Measurements from ENCODE around the gene SIL1. TPM values are rescaled to one million over a fixed set of nuclear protein-coding genes. Genes with fewer than 3 reads are reported as not detected.
"Not testable (repeated sequence)": the region's sequence is repeated elsewhere in the genome, so short reads cannot be mapped to it uniquely, and the experiment has no call there.

SIL1 gene
- total RNA-seq, 1 donor from 2014 or later, result 29.9 TPM

GRCh38 chr5:139040081-139040480 is 158.1 kb downstream of the SIL1 start:
- no peak overlapping the region for H3K4me3 ChIP-seq (ENCODE audit: low read depth, low read length)
- H3K27me3 ChIP-seq (ENCODE audit: control insufficient read depth, insufficient read depth, low read length), result no peaks in the 10 kb centered on the region
- TF ChIP-seq CTCF (IDR thresholded peaks at IDR 0.05; ENCODE audit: insufficient read depth, low read length, poor library complexity, severe bottlenecking), result no peak
- no peaks in the 10 kb centered on the region for H3K36me3 ChIP-seq (ENCODE audit: control insufficient read depth, insufficient read depth, low read length)
- no peak for DNase-seq (ENCODE audit: low read depth)

- TF ChIP-seq CTCF (IDR thresholded peaks at IDR 0.05; ENCODE audit: insufficient read depth, low read length, poor library complexity, severe bottlenecking), result peak; percentile 5
- Histone ChIP-seq H3K4me3 (ENCODE audit: low read depth, low read length) (no peak overlapping the region), H3K36me3 (ENCODE audit: control insufficient read depth, insufficient read depth, low read length) (no peaks in the 10 kb centered on the region), H3K27me3 (ENCODE audit: control insufficient read depth, insufficient read depth, low read length) (no peaks in the 10 kb centered on the region)
- no peak for DNase-seq (ENCODE audit: low read depth)
These were observed 159.4 kb downstream of the SIL1 start for GRCh38 chr5:139038613-139039305.

- Histone ChIP-seq H3K4me3 (ENCODE audit: low read depth, low read length) (no peak overlapping the region), H3K27me3 (ENCODE audit: control insufficient read depth, insufficient read depth, low read length) (no peaks in the 10 kb centered on the region), H3K36me3 (ENCODE audit: control insufficient read depth, insufficient read depth, low read length) (no peaks in the 10 kb centered on the region)
- no peak for DNase-seq (ENCODE audit: low read depth)
- TF ChIP-seq CTCF (IDR thresholded peaks at IDR 0.05; ENCODE audit: insufficient read depth, low read length, poor library complexity, severe bottlenecking), result no peak
These were observed 160.4 kb downstream of the SIL1 start for GRCh38 chr5:139037732-139038131.

- H3K4me3 ChIP-seq (ENCODE audit: low read depth, low read length); H3K27me3 ChIP-seq (ENCODE audit: control insufficient read depth, insufficient read depth, low read length); DNase-seq (ENCODE audit: low read depth); H3K36me3 ChIP-seq (ENCODE audit: control insufficient read depth, insufficient read depth, low read length): not testable (repeated sequence)
These were observed 161.8 kb downstream of the SIL1 start for GRCh38 chr5:139036332-139036731.

GRCh38 chr5:139027150-139027549 is 171.0 kb downstream of the SIL1 start:
- no peaks in the 10 kb centered on the region for H3K27me3 ChIP-seq (ENCODE audit: control insufficient read depth, insufficient read depth, low read length)
- no peak for DNase-seq (ENCODE audit: low read depth)
- no peaks in the 10 kb centered on the region for H3K36me3 ChIP-seq (ENCODE audit: control insufficient read depth, insufficient read depth, low read length)
- TF ChIP-seq CTCF (IDR thresholded peaks at IDR 0.05; ENCODE audit: insufficient read depth, low read length, poor library complexity, severe bottlenecking), result no peak
- H3K4me3 ChIP-seq (ENCODE audit: low read depth, low read length), result no peak overlapping the region

GRCh38 chr5:139025651-139026050 is 172.5 kb downstream of the SIL1 start:
- Histone ChIP-seq H3K27me3 (ENCODE audit: control insufficient read depth, insufficient read depth, low read length) (no peaks in the 10 kb centered on the region), H3K36me3 (ENCODE audit: control insufficient read depth, insufficient read depth, low read length) (no peaks in the 10 kb centered on the region), H3K4me3 (ENCODE audit: low read depth, low read length) (no peak overlapping the region)
- TF ChIP-seq CTCF (IDR thresholded peaks at IDR 0.05; ENCODE audit: insufficient read depth, low read length, poor library complexity, severe bottlenecking), result no peak
- no peak for DNase-seq (ENCODE audit: low read depth)
